Neural cell (in vitro differentiated cells): ENCODE measurements around the gene C22orf42.

Source experiments
- EP300 ChIP-seq: fragments of 450-650 bp; conservative IDR thresholded peaks from 2 replicates; pipeline ENCODE4 v1.6.1; 2014; ENCODE audit warnings: antibody characterized with exemption, mild to moderate bottlenecking, moderate library complexity; ENCODE audit not compliant: poor library complexity, severe bottlenecking
- EZH2 ChIP-seq: fragments of 200-600, 300-800 bp; shearing (Covaris generic), sonication (generic); IDR thresholded peaks from 2 replicates; pipeline ENCODE4 v1.6.1; 2014; ENCODE audit warnings: antibody characterized with exemption, low read length, borderline replicate concordance, mild to moderate bottlenecking; ENCODE audit not compliant: insufficient read depth, poor library complexity, severe bottlenecking
- POLR2AphosphoS5 ChIP-seq: IDR thresholded peaks from 2 replicates; pipeline ENCODE4 v1.6.1; 2012
- TF ChIP-seq, protein P1 (sequence below): fragments of 450-650 bp; IDR thresholded peaks from 2 replicates; pipeline ENCODE4 v1.5.1; 2014; ENCODE audit warnings: antibody characterized with exemption, mild to moderate bottlenecking, moderate library complexity; ENCODE audit not compliant: poor library complexity, severe bottlenecking
- TF ChIP-seq, protein P2 (sequence below): IDR thresholded peaks from 2 replicates; pipeline ENCODE4 v1.6.1; 2012; ENCODE audit warnings: borderline replicate concordance

DNA sequence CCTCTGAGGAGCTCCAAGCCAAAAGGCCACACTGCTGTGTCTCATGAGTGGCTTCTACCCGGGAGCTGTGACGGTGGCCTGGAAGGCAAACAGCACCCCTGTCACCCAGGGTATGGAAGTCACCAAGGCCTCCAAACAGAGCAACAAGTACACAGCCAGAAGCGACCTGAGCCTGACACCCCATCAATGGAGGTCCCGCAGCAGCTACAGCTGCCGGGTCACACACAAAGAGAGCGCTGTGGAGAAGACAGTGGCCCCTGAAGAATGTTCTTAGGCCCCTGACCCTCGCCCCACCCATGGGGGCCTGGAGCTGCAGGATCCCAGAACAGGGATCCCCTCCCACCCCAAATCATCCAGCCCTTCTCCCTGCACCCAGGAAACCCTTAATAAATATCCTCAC is 40.9 kb upstream of the C22orf42 start:
- TF ChIP-seq EZH2 (no peak), POLR2AphosphoS5 (no peak), EP300 (no peak)
- TF ChIP-seq, protein P1, sequence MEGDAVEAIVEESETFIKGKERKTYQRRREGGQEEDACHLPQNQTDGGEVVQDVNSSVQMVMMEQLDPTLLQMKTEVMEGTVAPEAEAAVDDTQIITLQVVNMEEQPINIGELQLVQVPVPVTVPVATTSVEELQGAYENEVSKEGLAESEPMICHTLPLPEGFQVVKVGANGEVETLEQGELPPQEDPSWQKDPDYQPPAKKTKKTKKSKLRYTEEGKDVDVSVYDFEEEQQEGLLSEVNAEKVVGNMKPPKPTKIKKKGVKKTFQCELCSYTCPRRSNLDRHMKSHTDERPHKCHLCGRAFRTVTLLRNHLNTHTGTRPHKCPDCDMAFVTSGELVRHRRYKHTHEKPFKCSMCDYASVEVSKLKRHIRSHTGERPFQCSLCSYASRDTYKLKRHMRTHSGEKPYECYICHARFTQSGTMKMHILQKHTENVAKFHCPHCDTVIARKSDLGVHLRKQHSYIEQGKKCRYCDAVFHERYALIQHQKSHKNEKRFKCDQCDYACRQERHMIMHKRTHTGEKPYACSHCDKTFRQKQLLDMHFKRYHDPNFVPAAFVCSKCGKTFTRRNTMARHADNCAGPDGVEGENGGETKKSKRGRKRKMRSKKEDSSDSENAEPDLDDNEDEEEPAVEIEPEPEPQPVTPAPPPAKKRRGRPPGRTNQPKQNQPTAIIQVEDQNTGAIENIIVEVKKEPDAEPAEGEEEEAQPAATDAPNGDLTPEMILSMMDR, result no peak
- TF ChIP-seq, protein P2, sequence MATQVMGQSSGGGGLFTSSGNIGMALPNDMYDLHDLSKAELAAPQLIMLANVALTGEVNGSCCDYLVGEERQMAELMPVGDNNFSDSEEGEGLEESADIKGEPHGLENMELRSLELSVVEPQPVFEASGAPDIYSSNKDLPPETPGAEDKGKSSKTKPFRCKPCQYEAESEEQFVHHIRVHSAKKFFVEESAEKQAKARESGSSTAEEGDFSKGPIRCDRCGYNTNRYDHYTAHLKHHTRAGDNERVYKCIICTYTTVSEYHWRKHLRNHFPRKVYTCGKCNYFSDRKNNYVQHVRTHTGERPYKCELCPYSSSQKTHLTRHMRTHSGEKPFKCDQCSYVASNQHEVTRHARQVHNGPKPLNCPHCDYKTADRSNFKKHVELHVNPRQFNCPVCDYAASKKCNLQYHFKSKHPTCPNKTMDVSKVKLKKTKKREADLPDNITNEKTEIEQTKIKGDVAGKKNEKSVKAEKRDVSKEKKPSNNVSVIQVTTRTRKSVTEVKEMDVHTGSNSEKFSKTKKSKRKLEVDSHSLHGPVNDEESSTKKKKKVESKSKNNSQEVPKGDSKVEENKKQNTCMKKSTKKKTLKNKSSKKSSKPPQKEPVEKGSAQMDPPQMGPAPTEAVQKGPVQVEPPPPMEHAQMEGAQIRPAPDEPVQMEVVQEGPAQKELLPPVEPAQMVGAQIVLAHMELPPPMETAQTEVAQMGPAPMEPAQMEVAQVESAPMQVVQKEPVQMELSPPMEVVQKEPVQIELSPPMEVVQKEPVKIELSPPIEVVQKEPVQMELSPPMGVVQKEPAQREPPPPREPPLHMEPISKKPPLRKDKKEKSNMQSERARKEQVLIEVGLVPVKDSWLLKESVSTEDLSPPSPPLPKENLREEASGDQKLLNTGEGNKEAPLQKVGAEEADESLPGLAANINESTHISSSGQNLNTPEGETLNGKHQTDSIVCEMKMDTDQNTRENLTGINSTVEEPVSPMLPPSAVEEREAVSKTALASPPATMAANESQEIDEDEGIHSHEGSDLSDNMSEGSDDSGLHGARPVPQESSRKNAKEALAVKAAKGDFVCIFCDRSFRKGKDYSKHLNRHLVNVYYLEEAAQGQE, result no peak
